GM12873 (cell line): Measurements from ENCODE around the gene ATP7B.

ENCODE experiments used
- TF ChIP-seq, protein P1 (sequence below): IDR thresholded peaks from 2 replicates; pipeline ENCODE4 v1.5.1; 2012; ENCODE audit warnings: low read depth, mild to moderate bottlenecking, moderate library complexity, low read length, control low read depth; ENCODE audit not compliant: insufficient read depth; ENCODE audit errors: missing control alignments

Gene ATP7B

DNA sequence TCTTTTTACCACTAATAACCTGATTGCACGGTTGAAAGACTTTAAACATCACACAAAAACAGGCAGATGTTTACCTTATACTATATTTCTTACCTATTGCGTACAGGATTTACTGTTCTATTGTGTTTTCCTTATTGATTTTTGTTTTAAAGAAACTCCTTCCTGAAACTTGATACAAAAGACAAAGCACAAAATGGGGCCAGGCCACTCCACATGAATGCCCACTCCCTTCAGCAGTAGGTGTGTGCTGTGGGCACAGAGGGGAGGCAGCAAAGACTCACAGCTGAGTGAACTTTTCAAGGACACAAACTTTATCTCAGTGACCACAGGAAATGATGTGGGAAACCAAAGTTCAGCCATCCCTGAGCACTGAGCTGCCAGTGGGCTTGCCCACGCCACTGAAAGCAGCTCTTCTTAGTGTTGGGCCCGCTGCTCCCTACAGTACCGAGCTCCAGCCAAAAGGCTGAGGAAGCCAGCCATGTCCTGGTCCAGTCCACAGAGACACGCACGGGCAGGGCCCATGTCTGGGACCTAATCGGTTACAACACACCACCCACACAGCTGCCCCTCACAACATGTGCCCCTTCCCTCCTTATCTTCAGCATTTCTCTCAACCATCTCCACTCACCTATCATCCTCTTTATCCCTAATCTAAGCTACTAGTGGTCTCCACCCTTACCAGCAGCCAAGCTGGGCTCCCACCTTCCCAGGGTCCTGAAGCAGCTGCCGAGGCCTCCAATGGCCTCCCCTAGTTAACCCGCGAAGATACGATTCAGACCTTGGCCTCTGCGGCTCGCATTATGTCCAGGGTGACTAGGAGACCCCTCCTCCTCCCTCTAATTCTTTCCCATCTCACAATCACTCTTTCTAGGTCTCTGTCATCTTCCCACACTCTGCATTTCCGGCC, 39.5 kb downstream of the ATP7B start:
- TF ChIP-seq, protein P1, sequence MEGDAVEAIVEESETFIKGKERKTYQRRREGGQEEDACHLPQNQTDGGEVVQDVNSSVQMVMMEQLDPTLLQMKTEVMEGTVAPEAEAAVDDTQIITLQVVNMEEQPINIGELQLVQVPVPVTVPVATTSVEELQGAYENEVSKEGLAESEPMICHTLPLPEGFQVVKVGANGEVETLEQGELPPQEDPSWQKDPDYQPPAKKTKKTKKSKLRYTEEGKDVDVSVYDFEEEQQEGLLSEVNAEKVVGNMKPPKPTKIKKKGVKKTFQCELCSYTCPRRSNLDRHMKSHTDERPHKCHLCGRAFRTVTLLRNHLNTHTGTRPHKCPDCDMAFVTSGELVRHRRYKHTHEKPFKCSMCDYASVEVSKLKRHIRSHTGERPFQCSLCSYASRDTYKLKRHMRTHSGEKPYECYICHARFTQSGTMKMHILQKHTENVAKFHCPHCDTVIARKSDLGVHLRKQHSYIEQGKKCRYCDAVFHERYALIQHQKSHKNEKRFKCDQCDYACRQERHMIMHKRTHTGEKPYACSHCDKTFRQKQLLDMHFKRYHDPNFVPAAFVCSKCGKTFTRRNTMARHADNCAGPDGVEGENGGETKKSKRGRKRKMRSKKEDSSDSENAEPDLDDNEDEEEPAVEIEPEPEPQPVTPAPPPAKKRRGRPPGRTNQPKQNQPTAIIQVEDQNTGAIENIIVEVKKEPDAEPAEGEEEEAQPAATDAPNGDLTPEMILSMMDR: no peak

DNA sequence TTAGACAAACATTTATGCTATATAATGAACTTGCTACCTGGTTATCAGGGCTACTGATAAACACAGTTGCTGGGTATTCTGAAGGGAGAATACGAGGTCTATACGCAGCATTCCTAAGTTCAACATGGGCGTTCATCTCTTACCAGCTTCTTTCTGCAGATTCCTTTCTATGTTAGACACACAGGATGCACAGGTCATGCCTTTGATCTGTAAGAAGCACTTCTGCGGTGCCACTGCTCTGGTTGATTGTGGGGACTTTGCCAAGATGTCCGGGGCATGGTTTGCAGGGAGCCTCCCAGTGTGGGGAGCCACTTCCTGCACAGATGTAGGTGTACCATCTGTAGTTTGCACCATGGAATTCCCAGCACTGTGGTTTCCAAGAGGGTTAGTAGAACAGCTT, 40.9 kb downstream of the ATP7B start:
- TF ChIP-seq, protein P1: no peak

DNA sequence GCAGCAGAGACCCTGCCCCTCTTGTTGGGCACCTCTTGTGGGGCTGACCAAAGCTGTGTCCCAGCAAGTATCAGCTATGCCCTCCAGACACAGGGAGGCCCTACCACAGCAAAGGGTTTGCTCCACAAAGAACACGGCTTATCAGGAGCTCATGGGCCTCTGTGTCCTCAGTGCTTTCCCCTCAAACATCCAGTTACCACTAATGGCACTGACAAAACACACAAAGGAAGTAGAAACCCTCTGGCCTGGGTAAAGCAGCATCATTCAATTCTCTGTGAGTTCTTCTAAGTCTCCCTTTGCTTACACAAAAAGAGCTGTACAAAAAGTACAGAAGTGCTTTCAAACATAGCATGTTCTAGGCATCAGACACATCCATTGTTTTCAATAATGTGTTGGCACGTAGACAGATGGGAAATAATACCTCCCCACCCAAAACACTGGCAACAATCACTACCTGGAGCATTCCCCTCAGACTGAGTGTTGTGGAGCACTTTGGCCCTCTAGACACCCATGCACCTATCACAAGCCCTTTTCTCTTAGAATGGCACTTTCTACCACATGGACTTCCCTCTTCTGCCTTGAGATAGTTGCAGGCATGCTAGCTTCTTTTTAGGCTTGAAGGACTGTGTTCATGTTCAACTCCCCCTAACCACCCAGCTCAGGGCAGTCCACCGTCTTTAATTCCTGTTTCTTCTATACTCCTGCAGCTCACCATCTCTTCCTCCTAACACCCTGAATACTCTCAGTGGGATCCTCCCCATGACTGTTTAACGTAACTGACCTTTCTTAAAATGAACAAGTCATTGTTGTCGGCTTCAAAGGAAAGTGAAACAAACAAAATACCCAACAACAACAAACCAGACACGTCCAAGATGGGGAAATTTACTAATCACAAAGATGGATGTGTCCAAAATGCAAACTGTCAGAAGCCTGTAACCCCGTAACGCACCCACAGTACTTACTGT, 43.5 kb downstream of the ATP7B start:
- TF ChIP-seq, protein P1: no peak

- TF ChIP-seq, protein P1: no peak
These were observed 45.1 kb downstream of the ATP7B start for GRCh38 chr13:51966186-51966585.

GRCh38 chr13:51961493-51962403, 49.5 kb downstream of the ATP7B start:
- TF ChIP-seq, protein P1: no peak

GRCh38 chr13:51960766-51961165, 50.5 kb downstream of the ATP7B start:
- TF ChIP-seq, protein P1: no peak

DNA sequence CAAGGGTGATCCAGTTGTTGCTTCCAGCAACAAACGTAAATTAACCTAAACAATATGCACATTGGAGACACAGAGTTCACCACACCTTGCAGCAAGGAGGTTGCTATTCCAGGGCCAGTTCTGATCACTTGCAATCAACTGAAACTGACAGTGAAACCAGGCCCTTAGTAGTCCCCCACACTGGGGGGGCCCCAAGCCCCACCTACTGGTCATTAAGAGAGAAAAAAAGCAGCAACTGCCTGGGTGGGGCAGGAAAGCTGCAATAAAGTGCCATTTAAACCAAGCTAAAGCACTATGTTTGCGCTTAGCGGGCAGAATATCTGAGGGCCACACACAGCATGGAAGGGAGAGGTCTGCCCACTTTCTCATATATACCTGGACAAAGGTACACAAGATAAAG, 51.5 kb downstream of the ATP7B start:
- TF ChIP-seq, protein P1: peak; percentile 38
